ENCODE measurements around the gene GOLGA6L2.
"Not testable (repeated sequence)": the region's sequence is repeated elsewhere in the genome, so short reads cannot be mapped to it uniquely, and the experiment has no call there.

The GOLGA6L2 gene

GRCh38 chr15:23422946-23423708, 23.9 kb downstream of the GOLGA6L2 start:
- no peak for DNase-seq

DNA sequence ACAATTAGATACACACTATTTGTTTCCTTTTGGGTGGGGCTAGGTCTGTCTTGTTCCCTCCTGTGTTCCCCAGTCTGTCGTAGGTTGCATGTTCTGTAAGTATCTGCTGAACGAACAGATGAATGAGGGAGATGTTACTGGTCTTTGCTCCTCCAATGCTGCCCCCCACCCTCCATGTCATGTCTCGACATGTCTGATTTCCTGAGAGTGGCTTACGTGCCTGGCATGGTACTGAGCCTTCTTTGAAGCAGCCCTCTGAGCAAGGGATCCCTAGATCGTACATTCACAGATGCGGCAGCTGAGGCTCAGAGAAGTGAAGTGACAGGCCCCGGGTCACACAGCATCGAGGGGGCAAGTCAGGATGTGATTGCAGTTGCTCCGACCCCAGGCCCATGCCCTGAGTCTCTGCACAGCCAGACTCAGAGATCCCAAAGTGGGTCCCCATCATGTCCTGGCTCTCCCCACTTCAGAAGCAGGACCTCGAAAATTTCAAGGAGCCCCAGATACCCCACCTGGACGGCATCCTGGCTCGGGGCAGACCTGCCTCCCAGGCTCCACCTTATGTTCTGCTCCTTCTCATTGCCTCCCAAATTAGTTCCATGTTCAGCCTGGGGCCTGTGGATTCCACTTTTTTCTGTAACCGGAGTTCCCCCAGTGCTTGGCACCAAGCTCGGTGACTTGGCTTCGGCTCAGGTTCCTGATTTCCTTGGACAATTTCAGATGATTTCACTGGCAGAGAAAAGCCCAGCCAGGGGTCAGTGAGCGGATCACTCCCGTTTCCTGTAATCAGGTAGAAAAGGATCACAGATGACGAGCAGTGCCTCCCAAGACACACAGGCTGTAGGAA, 24.7 kb downstream of the GOLGA6L2 start:
- no peak for DNase-seq

DNA sequence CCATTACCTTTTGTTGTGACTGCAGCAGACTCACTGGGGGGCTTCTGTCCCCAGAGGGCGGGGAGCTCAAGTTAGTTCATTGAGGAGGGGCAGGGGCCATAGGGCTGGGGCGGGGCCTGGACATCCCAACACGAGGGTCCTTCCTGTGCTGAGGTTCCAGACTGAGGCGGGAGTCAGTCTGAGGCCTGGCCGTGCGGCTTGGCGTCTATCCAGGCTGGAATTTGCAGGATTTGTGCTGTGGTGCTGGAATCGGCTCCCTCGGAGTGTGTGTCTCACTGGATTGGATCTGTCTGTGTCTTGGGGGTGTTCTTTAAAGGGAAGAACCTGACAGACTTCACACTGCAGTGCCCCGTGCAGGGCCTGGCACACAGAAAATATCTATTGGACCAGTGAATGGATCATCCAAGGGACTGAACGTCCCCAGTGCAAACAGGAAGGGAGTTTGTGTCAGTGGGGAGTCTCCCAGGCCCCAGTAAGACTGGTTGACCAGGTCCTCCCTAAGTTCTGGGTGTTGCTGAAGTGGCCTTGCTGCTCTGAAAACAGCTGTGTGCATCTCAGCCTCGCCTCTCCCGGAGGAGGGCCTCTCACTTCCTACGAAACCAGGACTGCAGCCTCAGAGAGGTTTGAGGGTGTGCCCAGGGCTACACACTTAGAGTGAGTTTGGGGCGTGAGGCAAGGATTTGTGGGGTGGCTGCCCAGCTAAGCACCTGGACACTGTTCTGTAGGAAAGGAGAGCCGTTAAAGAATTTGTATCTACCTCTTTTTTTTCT, 26.1 kb downstream of the GOLGA6L2 start:
- DNase-seq, result no peak

- no peak for DNase-seq
Observed at GRCh38 chr15:23416349-23417276, 30.4 kb downstream of the GOLGA6L2 start.

GRCh38 chr15:23415866-23416265, 31.2 kb downstream of the GOLGA6L2 start:
- not testable (repeated sequence) for DNase-seq

DNA sequence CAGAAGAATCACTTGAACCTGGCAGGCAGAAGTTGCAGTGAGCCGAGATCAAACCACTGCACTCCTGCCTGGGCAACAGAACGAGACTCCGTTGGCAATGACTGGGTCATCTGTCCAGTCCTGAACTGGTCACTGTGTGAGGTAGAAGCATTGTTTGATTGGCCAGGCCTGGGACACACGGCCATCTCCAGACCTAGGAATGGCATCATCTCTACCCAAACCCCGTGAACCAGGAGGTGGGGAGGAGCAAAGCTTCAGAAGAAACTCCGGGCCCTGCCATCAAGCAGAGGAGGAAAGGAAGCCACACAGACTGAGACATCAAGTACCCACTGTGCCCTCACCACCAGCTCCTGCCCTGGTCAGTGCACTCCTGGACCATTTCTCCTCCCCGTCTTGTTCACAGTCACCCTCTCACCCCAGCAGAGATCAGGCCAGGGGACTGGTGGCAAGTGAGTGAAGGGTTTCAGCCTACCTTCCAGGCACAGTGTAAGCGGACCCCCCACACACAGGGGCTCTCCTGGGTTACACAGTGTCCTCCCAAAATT, 31.6 kb downstream of the GOLGA6L2 start:
- DNase-seq, result no peak

- not testable (repeated sequence) for DNase-seq
Observed at GRCh38 chr15:23412881-23413600, 34.0 kb downstream of the GOLGA6L2 start.

DNA sequence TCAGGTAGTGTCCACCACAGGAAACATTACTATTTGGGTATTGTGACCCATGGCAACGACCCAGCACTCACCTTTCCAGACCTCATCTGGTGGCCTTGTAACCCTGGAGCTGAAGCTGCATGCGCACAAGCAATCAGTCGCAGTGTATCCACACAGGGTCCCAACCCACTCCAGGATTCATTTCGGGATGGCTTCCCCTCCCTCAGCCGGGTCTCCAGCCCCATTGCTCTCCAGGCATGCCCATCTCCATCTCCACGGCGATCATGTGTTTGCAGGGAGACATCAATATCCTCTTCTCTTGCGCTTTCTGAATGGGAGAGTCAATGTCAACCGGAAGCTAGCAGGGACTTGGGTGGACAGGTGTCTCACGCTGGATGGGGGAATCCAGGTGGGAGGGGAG, 35.2 kb downstream of the GOLGA6L2 start:
- DNase-seq, result no peak

- no peak for DNase-seq
Observed at GRCh38 chr15:23403550-23403949, 43.5 kb downstream of the GOLGA6L2 start.

- DNase-seq, result no peak
Observed at GRCh38 chr15:23402544-23402943, 44.5 kb downstream of the GOLGA6L2 start.

GRCh38 chr15:23402140-23402539, 44.9 kb downstream of the GOLGA6L2 start:
- DNase-seq, result no peak

DNA sequence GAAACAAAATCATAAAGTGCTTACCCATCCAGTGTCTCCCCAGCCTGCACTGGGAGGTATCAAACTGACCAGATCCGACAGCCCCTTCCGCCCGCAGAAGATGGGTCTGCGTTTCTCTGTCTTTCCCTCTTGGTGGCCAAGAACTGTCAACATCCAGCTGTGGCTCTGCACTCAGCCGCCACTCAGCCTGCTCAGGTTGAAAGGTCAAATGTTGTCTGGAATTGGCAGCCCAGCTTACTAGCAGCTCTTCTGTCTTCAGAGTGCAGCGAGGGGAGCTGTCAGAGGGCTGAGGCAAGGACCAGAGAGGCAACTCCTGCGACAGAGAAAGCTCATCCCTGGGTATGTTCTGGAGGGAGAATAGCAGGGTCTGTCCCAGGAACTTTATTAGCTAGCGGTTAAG, 45.4 kb downstream of the GOLGA6L2 start:
- DNase-seq, result no peak

DNA sequence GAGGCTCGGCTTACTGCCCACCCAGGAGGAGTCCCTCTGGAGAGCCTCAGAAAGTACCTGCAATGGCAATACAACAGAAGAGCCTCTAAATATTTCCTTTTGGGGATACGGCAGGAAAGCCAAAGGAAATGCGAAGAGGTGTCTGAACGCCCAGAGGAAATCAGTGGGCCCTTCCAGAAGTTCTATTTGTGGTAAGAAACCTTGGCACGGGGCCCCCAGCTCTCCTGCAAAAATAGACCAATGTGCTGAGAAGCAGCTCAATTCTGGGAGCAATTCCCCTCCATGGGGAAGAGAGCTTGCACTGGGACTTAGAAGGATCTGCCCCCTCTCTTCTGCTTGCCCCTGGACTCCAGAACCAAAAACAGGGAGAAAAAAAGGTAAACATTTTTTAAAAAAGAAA, 47.8 kb downstream of the GOLGA6L2 start:
- not testable (repeated sequence) for DNase-seq

GRCh38 chr15:23398357-23398756, 48.7 kb downstream of the GOLGA6L2 start:
- not testable (repeated sequence) for DNase-seq

GRCh38 chr15:23397779-23398178, 49.3 kb downstream of the GOLGA6L2 start:
- no peak for DNase-seq

GRCh38 chr15:23395832-23396231, 51.2 kb downstream of the GOLGA6L2 start:
- DNase-seq, result no peak

DNA sequence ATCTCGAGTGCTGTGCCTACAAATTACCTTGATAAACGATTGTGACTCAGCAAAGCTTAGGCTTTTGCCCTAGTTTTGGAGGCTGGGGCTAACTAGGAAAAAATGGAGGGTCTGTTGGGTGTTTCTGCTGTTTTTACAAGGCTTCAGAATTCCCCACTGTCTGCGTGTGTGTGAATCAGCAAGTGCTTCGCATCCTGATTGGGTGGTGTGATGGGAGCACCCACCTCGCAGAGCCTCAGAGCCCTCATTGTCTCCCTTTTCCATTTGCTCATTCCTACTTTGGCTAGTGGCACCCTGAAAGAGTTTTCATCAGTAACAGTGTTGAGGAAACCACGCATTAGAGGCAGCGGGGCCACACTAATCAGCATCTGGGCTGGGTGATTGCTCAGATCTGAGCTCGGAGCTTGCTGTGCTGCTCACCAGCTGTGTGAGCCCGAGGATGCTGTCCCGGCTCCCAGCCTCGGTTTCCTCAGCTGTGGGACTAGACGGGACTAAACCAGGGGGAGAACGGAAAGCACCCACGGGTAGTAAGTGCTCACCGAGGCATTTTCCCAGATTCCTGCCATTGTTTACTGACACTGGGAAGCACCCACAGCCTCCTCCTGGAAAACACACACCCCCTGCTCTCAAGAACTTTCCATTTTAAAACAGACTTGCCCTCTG, 51.9 kb downstream of the GOLGA6L2 start:
- no peak for DNase-seq
